GM19372 (cell line): ENCODE results near the gene UBE2S.

Experiments
- ATAC-seq: cut with Tn5 transposase; IDR thresholded peaks from one replicate; pipeline ENCODE4 v1.9.1; 2021; ENCODE audit warnings: mild to moderate bottlenecking, low read depth, moderate library complexity; ENCODE audit not compliant: unreplicated experiment

The UBE2S gene

GRCh38 chr19:55366790-55367189 lies 40.8 kb downstream of the UBE2S start:
- ATAC-seq = no peak

- no peak for ATAC-seq
Measured at GRCh38 chr19:55365964-55366363, 41.6 kb downstream of the UBE2S start.

- no peak for ATAC-seq
Measured at GRCh38 chr19:55365245-55365644, 42.3 kb downstream of the UBE2S start.

- ATAC-seq = no peak
Measured at GRCh38 chr19:55362990-55363716, 44.4 kb downstream of the UBE2S start, which contains the start of gene GARIN5B. GARIN5B (minus strand) TSS chr19:55363260; CDS start chr19:55363066, 194 bp downstream.

- ATAC-seq = no peak
Measured at GRCh38 chr19:55362174-55362989, 45.2 kb downstream of the UBE2S start.

- no peak for ATAC-seq
Measured at GRCh38 chr19:55360902-55361301, 46.7 kb downstream of the UBE2S start.

- ATAC-seq = no peak
Measured at GRCh38 chr19:55358943-55359908, 48.4 kb downstream of the UBE2S start.

- ATAC-seq = no peak
Measured at GRCh38 chr19:55358493-55358892, 49.1 kb downstream of the UBE2S start.

GRCh38 chr19:55355213-55355821 lies 52.3 kb downstream of the UBE2S start:
- no peak for ATAC-seq

GRCh38 chr19:55354698-55355212 lies 52.8 kb downstream of the UBE2S start, which contains the start of gene COX6B2:
COX6B2 (minus strand) TSS chr19:55354719; CDS start chr19:55354521, 198 bp downstream.
- no peak for ATAC-seq

GRCh38 chr19:55353803-55354697 lies 53.5 kb downstream of the UBE2S start:
- ATAC-seq = no peak

GRCh38 chr19:55353356-55353802 lies 54.2 kb downstream of the UBE2S start:
- no peak for ATAC-seq

GRCh38 chr19:55352549-55353145 lies 54.9 kb downstream of the UBE2S start:
- no peak for ATAC-seq

- no peak for ATAC-seq
Measured at GRCh38 chr19:55352040-55352439, 55.5 kb downstream of the UBE2S start.

- no peak for ATAC-seq
Measured at GRCh38 chr19:55350620-55351315, 56.8 kb downstream of the UBE2S start.
